ELF-1 (cell line): ENCODE data around the gene CCNYL1.
"Not testable (repeated sequence)": the region's sequence is repeated elsewhere in the genome, so short reads cannot be mapped to it uniquely, and the experiment has no call there.

Source experiments
- DNase-seq: peaks from one replicate; pipeline ENCODE4 v3.0.0-alpha.2; 2016; ENCODE audit warnings: low read depth, low spot score

Gene CCNYL1

DNA sequence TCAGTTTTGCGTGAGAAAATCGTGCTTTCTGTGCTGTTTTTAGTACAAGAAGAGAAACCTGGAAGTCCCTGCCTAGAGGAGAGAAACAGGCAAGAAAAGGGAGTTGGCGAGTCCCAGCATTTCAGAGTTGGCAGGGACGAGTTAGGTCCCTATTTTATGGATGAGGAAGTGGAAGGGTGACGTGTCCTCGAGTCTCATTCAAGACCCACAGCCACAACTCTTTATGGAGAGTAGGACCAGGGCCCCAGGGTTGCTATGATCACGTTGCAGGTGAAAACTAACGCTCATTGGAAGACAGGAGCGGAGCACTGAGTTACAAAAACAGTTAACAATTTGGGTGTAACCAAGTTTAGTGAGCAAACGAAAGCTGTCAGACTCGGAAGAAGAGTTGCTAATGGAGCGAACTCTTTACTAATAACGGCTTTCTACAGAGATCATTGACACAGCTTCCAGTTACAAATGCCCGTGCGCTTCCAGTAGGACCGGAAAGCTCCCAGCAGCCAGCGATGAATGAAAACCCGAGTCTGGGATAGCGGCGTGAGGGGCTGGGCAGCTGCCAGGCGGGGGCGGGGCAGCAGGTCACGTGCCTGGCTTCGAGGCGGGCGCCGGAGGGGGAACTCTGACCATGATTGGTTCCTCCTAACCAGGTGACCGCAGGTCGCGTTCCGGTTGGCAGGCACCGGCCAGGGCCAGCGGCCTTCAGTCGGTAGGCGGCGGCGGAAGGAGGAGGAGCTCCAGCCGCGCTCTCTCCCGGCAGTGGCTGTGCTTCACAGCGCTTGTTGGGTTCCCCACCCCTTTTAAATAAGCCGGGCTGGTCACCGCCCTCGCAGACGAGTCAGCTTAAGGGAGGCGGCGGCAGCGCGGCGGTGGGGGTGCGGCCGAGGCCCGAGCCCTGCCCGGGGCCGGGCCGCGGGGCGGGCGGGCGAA, at the start of gene CCNYL1:
Gene CCNYL1, plus strand, starts transcription at position 827 of the 927 bp plus-strand sequence. CDS start 257 bp downstream, outside the sequence.
- peak; percentile 99 for DNase-seq

DNA sequence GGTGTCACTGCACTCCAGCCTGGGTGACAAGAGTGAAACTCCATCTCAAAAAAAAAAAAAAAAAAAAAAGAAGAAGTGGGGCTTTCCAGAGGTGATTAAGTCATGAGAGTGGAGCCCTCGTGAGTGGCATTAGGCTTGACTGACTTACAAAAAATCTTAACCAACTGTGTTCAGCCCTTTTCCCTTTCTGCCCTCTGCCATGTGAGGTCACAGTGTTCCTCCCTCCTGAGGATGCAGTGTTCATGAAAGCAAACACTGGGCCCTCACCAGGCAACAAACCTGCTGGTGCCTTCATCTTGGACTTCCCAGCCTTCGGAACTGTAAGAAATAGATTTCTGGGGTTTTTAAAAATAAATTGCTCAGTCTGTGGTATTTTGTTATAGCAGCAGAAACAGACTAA, 49.2 kb upstream of the CCNYL1 start:
- DNase-seq = no peak

DNA sequence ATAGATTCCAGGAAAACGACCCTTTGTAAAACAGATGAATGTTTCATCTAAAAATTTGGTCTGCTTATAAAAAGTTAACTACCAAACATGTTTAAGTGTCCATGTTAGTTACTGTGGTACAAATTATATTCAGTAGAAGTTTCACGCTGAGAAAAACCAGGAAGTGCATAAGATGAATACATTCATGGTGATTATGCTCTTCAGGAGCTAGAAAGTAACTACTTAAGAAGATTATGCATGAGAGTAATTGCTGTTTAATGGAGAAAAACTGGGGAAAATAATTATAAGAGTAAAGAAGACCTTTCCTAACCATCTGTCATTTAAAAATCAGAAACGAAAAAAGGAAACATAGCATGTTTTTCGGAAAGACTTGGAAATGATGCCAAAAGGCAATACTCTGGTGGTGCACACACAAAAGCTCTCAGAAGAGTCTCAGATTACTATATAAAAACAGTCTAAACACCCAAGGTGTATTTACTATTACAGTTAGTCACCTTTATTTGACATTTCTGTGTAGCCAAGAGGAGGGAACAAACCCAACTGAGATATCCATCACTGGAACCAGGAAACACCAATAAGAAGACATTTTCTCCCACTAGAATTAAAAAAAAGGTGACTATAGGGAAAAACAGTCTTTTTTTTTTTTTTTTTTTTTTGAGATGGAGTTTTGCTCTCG, 47.4 kb upstream of the CCNYL1 start:
- no peak for DNase-seq

DNA sequence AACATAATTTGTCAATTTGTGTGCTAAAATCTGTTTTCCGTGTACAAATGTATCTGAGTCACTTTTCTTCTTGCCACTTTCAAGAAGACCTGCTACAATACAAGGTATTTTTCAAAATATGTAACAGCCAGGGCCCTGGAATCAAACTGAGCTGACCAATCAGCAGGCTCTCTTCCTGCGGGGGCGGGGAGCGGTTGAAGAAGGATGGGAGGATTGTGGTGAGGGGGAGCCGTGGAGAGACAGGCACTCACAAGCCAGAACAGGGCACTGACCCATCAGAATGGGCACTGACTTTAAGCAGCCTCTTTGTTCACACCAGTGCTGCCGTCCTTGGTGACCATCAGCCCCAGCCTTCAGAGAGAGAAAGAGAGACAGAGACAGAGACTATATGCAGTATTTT, 40.6 kb upstream of the CCNYL1 start:
- DNase-seq = no peak

DNA sequence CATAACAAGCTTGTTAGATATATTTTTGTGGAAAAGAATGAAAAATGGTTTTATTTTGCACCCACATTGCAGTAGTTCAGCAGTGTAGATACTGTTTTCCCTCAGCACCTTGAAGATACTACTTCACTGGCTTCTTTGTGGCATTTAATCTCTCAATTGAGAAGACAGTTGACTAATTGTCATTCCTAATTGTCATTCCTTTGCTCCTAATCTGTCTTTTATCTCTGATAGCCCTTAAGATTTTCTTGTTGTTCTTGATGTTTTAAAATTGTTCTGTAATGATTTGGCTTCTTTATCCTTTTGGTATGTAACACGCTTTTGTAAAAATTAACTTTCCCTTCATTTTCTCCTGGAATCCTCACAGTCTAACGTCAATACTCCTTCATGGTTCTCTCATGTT, 38.0 kb upstream of the CCNYL1 start:
- no peak for DNase-seq

DNA sequence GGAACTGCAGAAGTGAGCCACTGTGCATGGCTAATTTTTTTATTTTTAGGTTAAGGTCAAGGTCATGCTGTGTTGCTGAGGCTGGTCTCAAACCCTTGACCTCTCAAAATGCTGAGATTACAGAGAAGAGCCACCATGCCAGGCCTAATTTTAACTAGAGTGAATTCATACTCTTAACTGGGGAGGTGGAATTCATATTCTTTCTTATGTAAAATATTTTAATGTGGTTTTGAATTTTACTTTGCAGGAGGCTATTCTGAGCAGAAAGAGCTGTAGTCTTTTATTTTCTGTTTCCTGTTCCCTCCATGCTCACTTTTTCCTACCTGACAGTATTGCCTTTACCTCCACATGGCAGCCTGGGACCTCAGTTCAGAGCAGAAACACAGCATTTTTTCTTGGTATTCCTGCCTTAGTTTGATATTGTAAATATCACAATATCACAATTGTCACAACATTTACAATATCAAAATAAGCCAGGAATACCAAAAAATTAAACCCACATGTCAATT, 37.1 kb upstream of the CCNYL1 start:
- no peak for DNase-seq

DNA sequence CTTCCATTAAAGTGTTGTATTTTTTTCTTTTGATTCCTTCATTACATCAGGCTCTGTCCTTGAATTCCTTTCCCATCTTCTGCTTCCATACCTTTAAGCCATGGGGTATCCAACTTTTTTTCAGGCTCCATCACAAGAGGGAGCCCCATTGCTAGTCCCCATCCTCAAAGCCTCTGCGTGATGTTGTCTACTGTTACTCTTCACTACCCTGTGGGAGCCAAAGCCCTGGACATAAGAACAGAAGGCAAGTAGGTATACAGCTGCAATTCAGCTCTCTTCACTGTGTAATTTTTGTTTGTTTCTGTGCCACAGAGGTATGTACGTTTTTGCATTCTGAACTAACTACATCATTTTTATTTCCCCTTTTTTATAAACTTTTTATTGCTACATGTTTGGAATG, 36.6 kb upstream of the CCNYL1 start:
- DNase-seq = no peak

DNA sequence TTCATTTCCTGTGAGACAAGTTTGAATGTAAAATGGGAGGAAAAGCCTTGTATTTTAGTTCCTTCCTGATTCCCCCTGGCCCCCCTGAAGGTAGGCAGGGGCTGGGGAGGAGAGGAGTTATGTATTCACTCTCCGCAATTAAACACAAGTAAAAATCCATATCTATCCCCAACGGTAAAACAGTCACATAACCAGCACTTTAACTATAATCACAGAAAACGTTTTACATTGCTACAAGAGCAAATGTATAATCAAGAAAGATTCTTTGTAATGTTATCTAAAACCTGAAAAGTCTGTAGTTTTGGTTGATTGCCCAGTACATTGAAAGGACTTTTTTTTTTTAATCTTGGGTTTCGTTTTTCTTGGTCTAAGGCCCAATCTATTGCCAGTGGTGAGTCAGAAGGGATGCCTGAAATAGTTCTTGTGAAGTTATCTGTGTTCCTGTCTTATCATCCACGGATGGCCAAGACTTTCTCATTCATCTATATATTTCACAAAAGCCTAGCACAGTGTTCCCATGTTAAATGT, 34.5 kb upstream of the CCNYL1 start:
- DNase-seq = no peak

DNA sequence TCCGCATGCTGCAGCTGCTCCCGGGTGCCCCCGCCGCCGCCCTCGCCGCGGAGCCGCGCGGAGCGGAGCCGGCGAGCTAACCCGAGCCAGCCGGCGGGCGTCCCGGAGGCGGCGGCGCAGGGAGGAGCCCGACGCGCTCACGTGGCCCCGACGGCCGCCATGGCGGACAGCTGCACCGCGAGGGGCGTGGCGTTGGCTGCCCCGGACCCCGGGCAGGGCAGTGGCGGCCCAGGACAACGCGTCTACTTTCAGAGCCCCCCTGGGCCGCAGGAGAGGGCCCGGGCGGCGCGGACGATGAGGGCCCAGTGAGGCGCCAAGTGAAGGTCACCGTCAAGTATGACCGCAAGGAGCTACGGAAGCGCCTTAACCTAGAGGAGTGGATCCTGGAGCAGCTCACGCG, 30.0 kb upstream of the CCNYL1 start:
- peak; percentile 67 for DNase-seq

DNA sequence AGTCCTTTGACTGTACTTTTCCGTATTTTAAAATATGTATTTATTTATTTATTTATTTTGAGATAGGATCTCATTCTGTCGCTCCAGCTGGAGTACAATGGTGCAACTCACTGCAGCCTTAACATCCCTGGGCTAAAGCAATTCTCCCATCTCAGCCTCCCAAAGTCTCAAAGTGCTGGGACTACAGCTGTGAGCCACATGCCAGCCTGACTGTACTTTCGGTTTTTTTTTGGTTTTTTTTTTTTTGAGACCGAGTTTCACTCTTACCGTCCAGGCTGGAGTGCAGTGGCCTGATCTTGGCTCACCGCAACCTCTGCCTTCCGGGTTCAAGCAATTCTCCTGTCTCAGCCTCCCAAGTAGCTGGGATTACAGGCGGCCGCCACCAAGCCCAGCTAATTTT, 28.9 kb upstream of the CCNYL1 start:
- DNase-seq = no peak

DNA sequence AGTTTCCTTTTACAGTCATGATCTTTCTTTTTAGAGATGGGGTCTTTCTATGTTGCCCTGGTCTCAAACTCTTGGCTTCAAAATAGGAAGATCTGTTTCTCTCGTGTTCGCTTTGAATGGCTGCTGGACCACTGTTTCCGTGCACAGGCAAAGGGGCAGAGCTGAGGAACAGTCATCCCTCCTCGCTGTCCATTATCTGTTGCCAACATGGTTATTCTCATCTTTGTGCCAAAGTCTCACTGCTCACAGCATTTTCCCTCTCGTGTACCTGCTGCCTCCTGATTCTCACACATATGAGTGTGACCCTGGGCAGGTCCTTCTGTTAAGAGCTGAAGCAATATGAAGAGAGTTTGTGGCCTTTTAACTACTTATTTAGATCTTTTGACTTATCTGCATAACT, 28.0 kb upstream of the CCNYL1 start:
- no peak for DNase-seq

DNA sequence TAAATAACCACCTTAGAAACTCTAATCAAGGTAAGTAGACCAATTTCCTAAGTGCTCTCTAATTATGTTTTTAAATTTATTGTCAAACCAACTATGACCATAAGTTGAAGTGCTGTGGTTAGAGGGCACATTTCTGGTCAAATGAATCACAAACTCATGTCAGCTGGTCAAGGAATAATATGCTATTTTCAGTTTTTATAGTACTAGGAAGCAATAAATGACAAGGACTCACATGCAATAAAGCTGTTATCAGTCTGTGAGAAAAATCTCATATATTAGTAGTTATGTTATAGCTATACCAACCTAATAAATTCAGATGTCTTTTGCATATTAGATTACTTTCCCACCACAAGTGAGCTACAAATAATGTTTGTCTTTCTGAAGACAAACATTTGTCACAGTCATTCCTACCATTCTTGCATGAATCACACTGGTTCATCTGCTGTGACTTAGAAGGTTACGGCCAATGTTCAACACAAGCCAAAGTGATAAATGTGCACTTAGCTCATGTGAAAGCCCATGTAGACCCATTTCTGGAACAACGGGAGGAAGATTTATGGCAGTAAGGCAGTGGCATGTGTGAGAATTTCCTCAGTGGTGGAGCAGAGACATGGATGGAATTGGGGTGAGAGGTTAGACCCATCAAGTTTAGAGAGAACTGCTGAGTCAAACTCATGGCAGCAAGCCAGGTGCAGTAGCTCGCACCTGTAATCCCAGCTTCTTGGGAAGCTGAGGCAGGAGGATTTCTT, 27.4 kb upstream of the CCNYL1 start:
- no peak for DNase-seq

DNA sequence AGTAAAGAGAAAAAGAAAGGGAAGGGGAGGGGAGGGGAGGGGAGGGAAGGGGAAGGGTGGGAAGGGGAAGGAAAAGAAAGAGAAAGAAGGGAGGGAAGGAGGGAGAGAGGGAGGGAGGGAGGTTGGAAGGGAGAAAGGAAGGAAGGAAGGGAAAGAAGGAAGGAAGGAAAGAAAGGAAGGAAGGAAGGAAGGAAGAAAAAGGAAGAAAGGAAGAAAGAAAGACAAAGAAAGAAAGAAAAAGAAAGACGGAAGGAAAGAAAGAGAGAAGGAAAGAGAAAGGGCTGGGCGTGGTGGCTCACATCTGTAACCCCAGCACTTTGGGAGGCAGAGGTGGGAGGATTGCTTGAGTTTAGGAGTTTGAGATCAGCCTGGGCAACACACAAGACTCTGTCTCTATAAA, 24.6 kb upstream of the CCNYL1 start:
- no peak for DNase-seq

DNA sequence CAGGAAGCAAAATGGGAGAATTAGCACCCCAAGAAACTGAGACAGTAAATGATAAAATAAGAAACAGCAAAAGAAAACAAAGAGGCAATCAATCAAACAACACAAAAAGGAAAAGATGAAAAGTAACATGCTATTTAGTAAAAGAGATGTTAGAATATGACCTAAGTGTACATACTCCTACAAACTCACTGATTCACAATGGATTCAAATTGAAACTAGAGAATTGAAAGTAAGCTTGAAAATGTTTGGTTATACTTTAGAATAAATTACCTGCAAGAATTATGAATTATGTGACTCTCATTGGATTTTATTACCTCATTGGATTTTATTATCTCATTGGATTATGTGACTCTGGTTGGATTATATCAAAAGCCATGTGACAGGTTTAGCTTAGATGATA, 22.8 kb upstream of the CCNYL1 start:
- DNase-seq = no peak

DNA sequence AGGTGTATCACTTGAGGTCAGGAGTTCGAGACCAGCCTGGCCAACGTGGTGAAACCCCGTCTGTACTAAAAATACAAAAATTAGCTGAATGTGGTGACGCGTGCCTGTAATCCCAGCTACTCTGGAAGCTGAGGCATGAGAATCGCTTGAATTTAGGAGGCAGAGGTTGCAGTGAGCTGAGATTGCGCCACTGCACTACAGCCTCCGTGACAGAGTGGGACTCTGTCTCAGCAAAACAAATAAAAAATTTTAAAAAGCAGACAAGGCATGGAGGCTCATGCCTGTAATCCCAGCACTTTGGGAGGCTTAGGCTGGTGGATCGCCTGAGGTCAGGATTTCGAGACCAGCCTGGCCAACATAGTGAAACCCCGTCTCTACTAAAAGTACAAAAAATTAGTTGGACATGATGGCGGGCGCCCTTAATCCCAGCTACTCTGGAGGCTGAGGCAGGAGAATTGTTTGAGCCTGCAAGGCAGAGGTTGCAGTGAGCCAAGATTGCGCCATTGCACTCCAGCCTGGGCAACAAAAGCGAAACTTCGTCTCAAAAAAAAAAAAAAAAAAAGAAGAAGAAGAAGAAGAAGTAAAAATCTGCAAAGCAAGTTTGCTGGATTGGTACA, 20.5 kb upstream of the CCNYL1 start:
- not testable (repeated sequence) for DNase-seq

DNA sequence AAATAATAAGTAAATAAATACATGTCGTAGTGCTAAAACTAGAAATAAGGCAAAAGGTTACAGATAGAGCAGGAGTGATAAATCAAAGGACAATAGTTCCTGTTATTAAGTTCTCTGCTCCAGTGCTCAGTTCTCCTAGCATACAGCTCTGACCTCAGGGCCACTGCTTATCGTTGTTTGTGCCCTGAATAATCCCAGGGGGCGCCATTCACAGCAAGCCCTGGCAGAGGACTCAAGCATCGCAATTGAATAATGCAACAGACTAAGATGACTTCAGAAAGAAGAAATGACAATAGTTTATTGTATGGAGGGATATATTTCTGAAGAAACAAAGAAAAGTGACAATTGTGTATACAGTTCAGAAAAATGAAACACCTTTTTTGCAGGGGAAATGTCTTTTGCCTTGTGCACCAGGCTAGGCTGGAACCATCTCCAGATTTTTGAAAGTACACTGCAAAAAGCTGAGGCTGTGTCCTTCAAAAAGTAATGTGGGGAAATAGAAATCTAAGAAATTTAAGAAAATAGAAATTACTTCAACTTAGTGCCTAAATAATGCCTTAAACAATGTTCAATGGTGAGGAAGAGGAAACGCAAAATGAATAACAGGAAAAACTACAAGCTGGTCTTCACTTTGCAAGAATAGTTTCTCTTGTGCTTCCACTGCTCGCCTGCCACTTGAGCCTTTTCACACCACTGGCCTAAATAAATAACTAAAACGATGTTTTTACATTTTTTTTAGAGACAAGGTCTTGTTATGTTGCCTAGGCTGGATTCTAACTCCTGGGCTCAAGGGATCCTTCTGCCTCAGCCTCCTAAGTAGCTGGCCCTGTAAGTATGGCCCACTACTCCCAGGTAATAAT, 19.0 kb upstream of the CCNYL1 start:
- peak; percentile 30 for DNase-seq

DNA sequence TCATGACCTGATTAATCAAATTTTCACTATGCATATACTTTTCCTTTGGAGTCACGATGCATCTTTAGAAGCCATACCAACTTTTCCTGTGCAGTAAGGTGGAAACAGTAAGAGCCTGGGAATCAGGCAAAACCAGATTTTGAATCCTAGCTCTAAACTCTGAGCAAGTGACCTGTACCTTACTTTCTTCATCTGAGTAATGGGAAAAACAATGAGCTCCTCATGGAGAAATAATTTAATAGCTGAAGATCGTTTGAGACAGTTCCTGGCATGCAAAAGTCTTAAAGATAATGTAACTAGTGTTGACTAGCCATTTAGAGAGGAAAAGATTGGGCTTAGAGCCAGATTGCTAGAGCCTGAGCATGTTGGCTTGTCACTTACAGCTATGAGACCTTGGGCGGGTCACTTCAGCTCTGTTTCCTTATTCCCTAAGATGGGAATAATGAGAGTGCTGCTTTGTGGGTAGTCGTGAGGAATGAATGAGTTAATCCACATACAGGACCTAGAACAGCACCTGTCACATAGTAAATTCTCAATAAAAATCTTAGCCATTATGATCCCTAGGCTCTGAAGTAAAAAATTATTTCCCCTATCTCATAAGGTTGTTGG, 17.7 kb upstream of the CCNYL1 start:
- DNase-seq = no peak

DNA sequence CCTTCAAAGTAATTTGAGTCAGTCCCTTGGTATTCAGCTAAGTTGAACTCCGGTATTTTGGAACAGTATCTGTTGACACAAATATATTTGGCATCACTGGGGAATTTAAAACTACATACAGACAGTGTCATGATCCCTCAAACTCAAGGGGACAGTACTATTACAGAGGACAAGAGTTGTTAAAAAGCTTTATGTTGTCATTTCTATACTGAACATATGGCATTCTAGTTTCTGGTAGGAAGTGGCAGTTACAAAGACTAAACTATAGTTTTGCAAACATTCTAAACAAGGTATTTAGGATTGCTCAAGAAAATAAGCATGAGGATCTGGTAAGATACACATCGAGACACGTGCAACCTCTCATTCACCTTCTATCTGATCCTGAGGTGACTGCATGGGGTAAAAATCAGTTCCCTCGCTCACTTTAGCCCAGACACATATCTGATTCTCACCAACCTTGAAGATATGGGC, 16.6 kb upstream of the CCNYL1 start:
- DNase-seq = no peak

DNA sequence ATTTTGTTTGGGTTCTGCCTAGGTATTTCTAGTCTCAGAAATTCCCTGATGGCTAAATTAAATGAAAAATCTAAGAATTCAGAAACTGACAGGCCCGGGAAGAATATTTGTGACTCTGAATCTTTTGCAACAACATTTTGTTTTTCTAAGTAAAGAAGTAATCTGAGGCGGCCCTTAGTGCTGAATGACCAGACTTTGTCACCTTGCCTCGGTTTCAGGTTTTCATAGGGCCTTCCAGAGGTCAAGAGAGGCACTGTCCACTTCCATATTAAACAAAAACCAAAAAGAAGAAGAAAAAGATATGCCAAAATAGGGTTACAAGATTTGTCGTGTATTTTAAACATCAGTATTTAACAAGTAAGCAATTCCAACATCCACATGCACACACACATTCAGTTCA, 16.1 kb upstream of the CCNYL1 start:
- no peak for DNase-seq

DNA sequence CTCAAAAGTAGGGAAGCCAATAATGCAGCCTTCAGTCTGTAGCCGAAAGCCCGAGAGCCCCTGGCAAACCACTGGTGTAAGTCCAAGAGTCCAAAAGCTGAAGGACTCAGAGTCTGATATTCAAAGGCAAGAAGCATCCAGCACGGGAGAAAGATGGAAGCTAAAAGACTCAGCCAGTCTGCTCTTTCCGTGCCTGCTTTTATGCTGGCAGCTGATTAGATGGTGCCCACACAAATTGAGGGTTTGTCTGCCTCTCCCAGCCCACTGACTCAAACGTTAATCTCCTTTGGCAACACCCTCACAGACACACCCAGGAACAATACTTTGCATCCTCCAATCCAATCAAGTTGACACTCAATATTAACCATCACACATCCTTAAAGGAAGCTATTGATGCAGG, 14.5 kb upstream of the CCNYL1 start:
- DNase-seq = not testable (repeated sequence)
